Measurements from ENCODE around the gene DUOXA1.
"Not testable (repeated sequence)": the region's sequence is repeated elsewhere in the genome, so short reads cannot be mapped to it uniquely, and the experiment has no call there.

DUOXA1 gene

DNA sequence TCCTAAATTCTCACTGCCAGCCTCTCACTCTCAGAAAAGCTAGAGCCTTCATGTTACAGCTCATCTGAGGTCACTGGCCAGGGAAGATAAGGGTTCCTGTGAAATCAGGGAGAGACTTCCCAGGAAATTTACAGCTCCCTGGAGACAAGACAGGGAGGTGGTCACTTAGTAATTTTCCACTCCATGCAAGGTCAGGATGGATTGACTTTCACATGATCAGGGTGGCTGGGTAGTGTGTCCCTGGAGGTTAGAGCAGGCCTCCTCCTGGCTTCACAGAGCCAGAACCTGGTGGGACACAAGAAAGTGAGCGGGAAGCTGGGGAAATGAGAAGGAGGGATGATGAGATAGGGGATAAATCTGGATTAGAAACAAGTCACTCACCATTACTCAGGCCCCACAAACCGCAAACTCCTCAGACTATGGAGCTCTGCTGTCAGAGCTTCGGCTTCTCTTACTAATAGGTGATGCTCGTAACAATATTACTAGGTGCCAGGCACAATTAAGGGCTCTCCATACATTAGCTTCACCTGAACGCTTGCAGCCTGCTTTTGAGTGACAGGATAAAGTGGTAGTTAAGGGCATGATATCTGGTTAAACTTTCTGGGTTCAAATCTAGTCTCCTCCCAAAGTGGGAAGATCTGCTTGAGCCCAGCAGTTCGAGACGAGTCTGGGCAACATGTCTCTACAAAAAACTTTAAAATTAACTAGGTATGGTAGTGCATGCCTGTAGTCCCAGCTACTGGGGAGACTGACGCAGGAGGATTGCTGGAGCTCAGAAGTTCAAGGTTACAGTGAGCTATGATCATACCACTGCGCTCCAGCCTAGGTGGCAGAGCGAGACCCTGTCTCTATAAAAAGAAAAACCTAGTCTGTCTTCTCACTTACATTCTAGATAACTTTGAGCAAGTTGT, 40.6 kb downstream of the DUOXA1 start:
- DNase-seq (ENCODE audit: extremely low read depth, insufficient read length): no peak
- TF ChIP-seq CTCF (IDR thresholded peaks at IDR 0.05; ENCODE audit: insufficient read depth, low read length, poor library complexity, severe bottlenecking): no peak
- H3K27me3 ChIP-seq (replicated peaks; ENCODE audit: control insufficient read depth, insufficient read depth, low read length): peaks cover 2% of the 10 kb centered on the region
- no peak overlapping the region for H3K4me3 ChIP-seq (replicated peaks; ENCODE audit: low read depth, low read length)
- no peaks in the 10 kb centered on the region for H3K36me3 ChIP-seq (ENCODE audit: control insufficient read depth, insufficient read depth, low read length)

DNA sequence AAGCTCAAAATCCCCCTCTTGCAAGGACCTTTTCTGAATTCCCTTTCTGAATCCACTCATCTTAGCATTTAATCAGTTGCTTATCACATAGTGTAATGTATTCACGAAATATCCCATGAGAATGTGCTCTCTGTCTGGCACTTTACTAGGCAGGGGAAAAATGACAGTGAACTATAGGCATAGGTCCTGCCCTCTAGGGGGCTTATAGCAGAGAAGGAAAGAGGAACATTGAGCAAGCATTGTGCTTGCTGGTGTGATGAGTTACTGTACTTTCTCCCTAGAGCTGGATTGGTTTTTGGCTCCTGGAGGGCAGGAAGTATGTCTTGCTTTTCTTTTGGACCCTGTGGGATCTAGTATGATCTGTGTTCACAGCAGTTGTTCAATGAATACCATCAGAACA, 42.2 kb downstream of the DUOXA1 start:
- H3K36me3 ChIP-seq (ENCODE audit: control insufficient read depth, insufficient read depth, low read length): no peaks in the 10 kb centered on the region
- no peaks in the 10 kb centered on the region; the same call in none of the 2 replicates for H3K27me3 ChIP-seq (replicated peaks; ENCODE audit: control insufficient read depth, insufficient read depth, low read length)
- TF ChIP-seq CTCF (IDR thresholded peaks at IDR 0.05; ENCODE audit: insufficient read depth, low read length, poor library complexity, severe bottlenecking): peak; percentile 23
- no peak overlapping the region for H3K4me3 ChIP-seq (replicated peaks; ENCODE audit: low read depth, low read length)
- no peak for DNase-seq (ENCODE audit: extremely low read depth, insufficient read length)

GRCh38 chr15:45084163-45084562, 45.5 kb downstream of the DUOXA1 start:
- H3K36me3 ChIP-seq (ENCODE audit: control insufficient read depth, insufficient read depth, low read length): no peaks in the 10 kb centered on the region
- no peak for DNase-seq (ENCODE audit: extremely low read depth, insufficient read length)
- H3K4me3 ChIP-seq (replicated peaks; ENCODE audit: low read depth, low read length): no peak overlapping the region
- TF ChIP-seq CTCF (IDR thresholded peaks at IDR 0.05; ENCODE audit: insufficient read depth, low read length, poor library complexity, severe bottlenecking): no peak
- no peaks in the 10 kb centered on the region for H3K27me3 ChIP-seq (replicated peaks; ENCODE audit: control insufficient read depth, insufficient read depth, low read length)

DNA sequence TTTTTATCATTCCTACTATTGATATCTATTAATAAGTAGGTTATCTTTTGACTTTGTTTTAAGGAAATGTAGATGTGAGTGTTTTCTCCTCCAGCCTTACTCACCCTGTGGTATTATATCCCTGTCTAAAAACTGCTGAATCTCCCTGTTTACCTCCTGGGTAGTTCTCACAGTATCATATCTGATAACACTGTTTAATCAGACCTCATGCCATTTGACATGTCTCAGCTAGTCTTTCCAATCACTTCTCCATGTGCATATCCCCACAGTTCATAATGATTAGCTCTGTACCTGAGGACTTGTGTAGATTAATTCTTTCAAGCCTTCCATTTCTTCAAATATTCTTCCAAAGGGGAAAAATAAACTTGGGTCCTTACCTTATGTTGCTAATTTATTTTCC, 46.5 kb downstream of the DUOXA1 start:
- TF ChIP-seq CTCF (IDR thresholded peaks at IDR 0.05; ENCODE audit: insufficient read depth, low read length, poor library complexity, severe bottlenecking): no peak

DNA sequence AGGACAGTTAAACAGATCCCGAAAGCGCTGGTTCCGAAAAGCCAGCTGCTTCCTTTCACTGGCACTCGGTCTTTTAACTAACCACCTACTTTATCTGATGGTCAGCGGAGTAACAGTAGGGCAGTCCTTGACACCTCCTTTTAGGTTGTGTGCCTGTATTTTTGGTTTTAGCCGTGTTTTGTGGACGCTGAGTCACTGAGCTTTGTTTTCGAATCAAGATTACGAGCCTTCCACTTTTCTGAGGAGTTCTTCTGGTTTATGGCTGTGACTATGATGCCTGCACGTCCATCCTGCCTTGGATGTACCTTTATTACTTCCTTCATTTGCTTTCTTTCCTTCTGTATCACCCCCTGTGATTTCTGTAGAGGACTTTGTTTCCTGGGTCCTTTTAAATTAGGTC, 47.3 kb downstream of the DUOXA1 start:
- H3K27me3 ChIP-seq (replicated peaks; ENCODE audit: control insufficient read depth, insufficient read depth, low read length); H3K36me3 ChIP-seq (ENCODE audit: control insufficient read depth, insufficient read depth, low read length); DNase-seq (ENCODE audit: extremely low read depth, insufficient read length); H3K4me3 ChIP-seq (replicated peaks; ENCODE audit: low read depth, low read length): not testable (repeated sequence)

More for the DNA sequence above, 46.5 kb downstream of the DUOXA1 start:
- no peak overlapping the region for H3K4me3 ChIP-seq (replicated peaks; ENCODE audit: low read depth, low read length)
- H3K36me3 ChIP-seq (ENCODE audit: control insufficient read depth, insufficient read depth, low read length): no peaks in the 10 kb centered on the region
- no peaks in the 10 kb centered on the region for H3K27me3 ChIP-seq (replicated peaks; ENCODE audit: control insufficient read depth, insufficient read depth, low read length)
- no peak for DNase-seq (ENCODE audit: extremely low read depth, insufficient read length)

- H3K4me3 ChIP-seq (replicated peaks; ENCODE audit: low read depth, low read length); H3K36me3 ChIP-seq (ENCODE audit: control insufficient read depth, insufficient read depth, low read length); DNase-seq (ENCODE audit: extremely low read depth, insufficient read length); H3K27me3 ChIP-seq (replicated peaks; ENCODE audit: control insufficient read depth, insufficient read depth, low read length): not testable (repeated sequence)
Observed at GRCh38 chr15:45080593-45080992, 49.1 kb downstream of the DUOXA1 start.

GRCh38 chr15:45079628-45080246, 49.9 kb downstream of the DUOXA1 start:
- H3K4me3 ChIP-seq (replicated peaks; ENCODE audit: low read depth, low read length); H3K27me3 ChIP-seq (replicated peaks; ENCODE audit: control insufficient read depth, insufficient read depth, low read length); H3K36me3 ChIP-seq (ENCODE audit: control insufficient read depth, insufficient read depth, low read length); DNase-seq (ENCODE audit: extremely low read depth, insufficient read length): not testable (repeated sequence)

- not testable (repeated sequence) for H3K27me3 ChIP-seq (replicated peaks; ENCODE audit: control insufficient read depth, insufficient read depth, low read length); DNase-seq (ENCODE audit: extremely low read depth, insufficient read length)
Observed at GRCh38 chr15:45079201-45079600, 50.5 kb downstream of the DUOXA1 start.

DNA sequence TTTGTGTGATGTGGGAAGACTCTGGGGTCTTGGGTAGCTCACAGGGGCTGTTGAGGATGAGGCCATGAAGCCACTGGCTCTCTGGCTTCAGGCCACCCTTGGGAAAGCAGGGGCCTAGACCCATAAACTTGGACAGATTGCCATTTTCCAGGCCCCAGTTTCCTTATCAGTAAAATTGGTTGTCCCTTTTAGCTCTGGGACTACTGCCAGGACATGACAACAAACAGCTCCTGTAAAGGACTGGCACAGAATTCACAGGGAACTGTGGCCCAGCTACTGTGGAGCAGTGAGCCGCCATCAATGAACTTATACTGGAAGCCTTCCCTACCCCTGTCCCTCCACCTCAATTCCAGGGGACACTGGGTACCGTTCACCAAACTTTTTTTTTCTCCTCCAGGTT, 52.3 kb downstream of the DUOXA1 start:
- H3K36me3 ChIP-seq (ENCODE audit: control insufficient read depth, insufficient read depth, low read length); DNase-seq (ENCODE audit: extremely low read depth, insufficient read length); H3K27me3 ChIP-seq (replicated peaks; ENCODE audit: control insufficient read depth, insufficient read depth, low read length): not testable (repeated sequence)

More at GRCh38 chr15:45079201-45079600, 50.5 kb downstream of the DUOXA1 start:
- not testable (repeated sequence) for H3K4me3 ChIP-seq (replicated peaks; ENCODE audit: low read depth, low read length); H3K36me3 ChIP-seq (ENCODE audit: control insufficient read depth, insufficient read depth, low read length)

More for the DNA sequence above, 52.3 kb downstream of the DUOXA1 start:
- H3K4me3 ChIP-seq (replicated peaks; ENCODE audit: low read depth, low read length): not testable (repeated sequence)

Measured in GM06990 (cell line).